ENCODE results near the gene ALK.

DNA sequence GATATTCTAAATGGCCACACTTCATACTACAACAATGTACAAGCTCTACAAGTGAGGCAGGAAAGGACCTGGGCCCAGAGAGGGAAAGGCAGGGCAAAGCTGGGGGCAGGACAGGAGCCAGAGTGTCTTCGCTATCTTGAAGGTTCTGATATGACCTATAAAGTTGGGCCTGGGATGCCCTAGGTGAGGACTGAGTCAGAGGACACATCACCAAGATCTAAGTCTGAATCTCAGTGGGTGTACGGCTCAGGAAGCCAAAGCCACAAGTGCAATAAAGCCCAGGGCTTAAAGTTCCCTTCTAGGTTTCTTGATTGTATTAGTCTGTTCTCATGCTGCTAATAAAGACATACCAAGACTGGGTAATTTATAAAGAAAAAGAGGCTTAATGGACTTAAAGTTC lies 219.1 kb downstream of the ALK start:
- TF ChIP-seq, protein P1, sequence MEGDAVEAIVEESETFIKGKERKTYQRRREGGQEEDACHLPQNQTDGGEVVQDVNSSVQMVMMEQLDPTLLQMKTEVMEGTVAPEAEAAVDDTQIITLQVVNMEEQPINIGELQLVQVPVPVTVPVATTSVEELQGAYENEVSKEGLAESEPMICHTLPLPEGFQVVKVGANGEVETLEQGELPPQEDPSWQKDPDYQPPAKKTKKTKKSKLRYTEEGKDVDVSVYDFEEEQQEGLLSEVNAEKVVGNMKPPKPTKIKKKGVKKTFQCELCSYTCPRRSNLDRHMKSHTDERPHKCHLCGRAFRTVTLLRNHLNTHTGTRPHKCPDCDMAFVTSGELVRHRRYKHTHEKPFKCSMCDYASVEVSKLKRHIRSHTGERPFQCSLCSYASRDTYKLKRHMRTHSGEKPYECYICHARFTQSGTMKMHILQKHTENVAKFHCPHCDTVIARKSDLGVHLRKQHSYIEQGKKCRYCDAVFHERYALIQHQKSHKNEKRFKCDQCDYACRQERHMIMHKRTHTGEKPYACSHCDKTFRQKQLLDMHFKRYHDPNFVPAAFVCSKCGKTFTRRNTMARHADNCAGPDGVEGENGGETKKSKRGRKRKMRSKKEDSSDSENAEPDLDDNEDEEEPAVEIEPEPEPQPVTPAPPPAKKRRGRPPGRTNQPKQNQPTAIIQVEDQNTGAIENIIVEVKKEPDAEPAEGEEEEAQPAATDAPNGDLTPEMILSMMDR (IDR thresholded peaks at IDR 0.05; ENCODE audit: low read depth, low read length) = no peak
- TF ChIP-seq POLR2A (IDR thresholded peaks at IDR 0.05; ENCODE audit: extremely low read depth, insufficient read length) = no peak

All from NB4 (cell line).